Stimulated activated CD4-positive, alpha-beta T cell treated with anti-CD3 and anti-CD28 coated beads, Interleukin-1b, Interleukin-23, amount 100 ng/mL, for 48 hours (primary cell): ENCODE results near the gene HES3.

Experiments
- DNase-seq: peaks from one replicate; pipeline ENCODE4 v3.0.0-alpha.2; 2020

Gene HES3

GRCh38 chr1:6246497-6247467, 2.8 kb downstream of the HES3 start:
- peak; percentile 80 for DNase-seq

- DNase-seq, result no peak
Measured at GRCh38 chr1:6247651-6248050, 3.7 kb downstream of the HES3 start.

- no peak for DNase-seq
Measured at GRCh38 chr1:6248161-6248776, 4.3 kb downstream of the HES3 start.

- DNase-seq, result no peak
Measured at GRCh38 chr1:6248932-6249738, 5.2 kb downstream of the HES3 start.

- DNase-seq, result no peak
Measured at GRCh38 chr1:6249739-6250689, 6.0 kb downstream of the HES3 start.

- no peak for DNase-seq
Measured at GRCh38 chr1:6251233-6251632, 7.3 kb downstream of the HES3 start.

- DNase-seq, result no peak
Measured at GRCh38 chr1:6251681-6252373, 7.8 kb downstream of the HES3 start.

- no peak for DNase-seq
Measured at GRCh38 chr1:6252374-6252710, 8.4 kb downstream of the HES3 start.

GRCh38 chr1:6253380-6253779, 9.4 kb downstream of the HES3 start:
- no peak for DNase-seq

GRCh38 chr1:6254691-6255090, 10.7 kb downstream of the HES3 start:
- DNase-seq, result no peak

- DNase-seq, result no peak
Measured at GRCh38 chr1:6256645-6257044, 12.7 kb downstream of the HES3 start.

GRCh38 chr1:6257541-6258069, 13.6 kb downstream of the HES3 start:
- DNase-seq, result no peak

- DNase-seq, result no peak
Measured at GRCh38 chr1:6258675-6259074, 14.7 kb downstream of the HES3 start.

GRCh38 chr1:6259491-6260362, 15.7 kb downstream of the HES3 start:
- DNase-seq, result peak; percentile 75

- DNase-seq, result no peak
Measured at GRCh38 chr1:6260433-6260934, 16.5 kb downstream of the HES3 start.

- peak; percentile 26 for DNase-seq
Measured at GRCh38 chr1:6260961-6261614, 17.1 kb downstream of the HES3 start, which contains the start of gene GPR153. Gene GPR153, minus strand, starts transcription at chr1:6261098. Its CDS starts 6,193 bp downstream, at chr1:6254905.

- DNase-seq, result no peak
Measured at GRCh38 chr1:6261615-6261995, 17.6 kb downstream of the HES3 start.

GRCh38 chr1:6262555-6263420, 18.8 kb downstream of the HES3 start:
- DNase-seq, result no peak
